HT-29 (cell line): ENCODE results near the gene ELL2. TPM values are rescaled to one million over a fixed set of nuclear protein-coding genes. Genes with fewer than 3 reads are reported as not detected.

Experiments used
- DNase-seq: peaks from one replicate; pipeline ENCODE4 v3.0.0-alpha.2; 2015; ENCODE audit warnings: low spot score
- total RNA-seq: library from RNA; depleted of rRNA; stranded (reverse); fragments of >200 nt; shearing (Covaris generic); gene quantifications from 2 replicates; pipeline ENCODE4 v1.2.3, GENCODE V29; 2014

Gene ELL2
- total RNA-seq, 1 experiment from 2014 or later, result 21.7 TPM

DNA sequence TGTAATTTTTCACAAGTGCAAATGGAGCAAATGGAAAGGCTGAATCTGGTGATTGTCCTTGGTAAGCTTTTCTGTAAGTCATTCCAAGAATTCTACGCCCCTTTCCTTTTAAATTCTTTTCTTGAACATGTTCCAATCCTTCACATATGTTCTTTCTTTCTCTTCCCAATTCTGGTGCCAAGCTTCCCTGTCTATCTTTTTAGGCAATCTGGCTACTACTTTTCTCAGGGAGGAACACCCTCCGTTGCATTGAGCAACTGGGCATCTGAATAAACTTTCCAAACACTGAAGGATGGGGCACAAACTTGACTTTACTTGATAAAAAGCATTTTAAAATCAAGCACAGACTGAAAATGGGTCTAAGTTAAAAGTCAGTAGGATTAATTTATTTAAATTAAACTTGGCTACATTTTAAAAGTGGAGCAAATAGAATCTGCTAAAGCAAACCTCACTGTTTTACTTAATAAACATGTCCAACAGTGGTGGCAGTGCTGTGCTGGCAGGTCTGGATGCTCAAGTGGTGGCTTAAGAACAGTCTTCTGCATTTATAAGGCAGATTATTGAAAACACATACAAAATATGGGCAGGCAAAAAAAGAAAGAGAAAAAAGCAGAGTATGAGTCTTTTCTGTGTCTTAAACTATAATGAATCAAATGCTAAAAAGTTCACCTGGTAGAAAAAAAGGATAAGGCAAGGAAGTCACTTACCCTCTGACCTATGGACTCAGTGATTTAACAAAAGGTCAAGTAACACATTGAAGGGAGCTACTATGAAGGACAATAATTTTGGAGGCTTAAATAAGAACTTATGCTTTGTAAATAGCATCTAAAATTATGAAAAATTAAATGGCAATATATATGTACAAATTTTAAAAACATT, 5.4 kb downstream of the ELL2 start:
- no peak for DNase-seq

DNA sequence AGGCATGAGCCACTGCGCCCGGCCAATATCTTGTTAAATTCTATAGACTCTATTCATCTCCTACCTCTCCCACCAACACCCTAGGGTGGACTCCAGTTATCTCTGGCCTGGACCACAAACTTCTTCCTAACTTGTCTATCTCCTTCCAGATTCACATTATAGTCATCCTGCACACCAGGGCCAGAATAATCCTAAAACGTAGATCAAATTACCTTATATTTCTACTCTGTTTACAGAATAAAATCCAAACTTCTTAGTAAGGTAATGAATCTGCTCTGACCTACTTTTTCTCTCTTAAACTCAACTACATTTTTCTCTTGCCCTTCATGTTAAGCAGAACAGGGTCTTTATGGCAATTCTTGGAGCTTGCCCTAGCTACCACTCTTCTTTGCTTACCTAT, 6.9 kb downstream of the ELL2 start:
- no peak for DNase-seq

DNA sequence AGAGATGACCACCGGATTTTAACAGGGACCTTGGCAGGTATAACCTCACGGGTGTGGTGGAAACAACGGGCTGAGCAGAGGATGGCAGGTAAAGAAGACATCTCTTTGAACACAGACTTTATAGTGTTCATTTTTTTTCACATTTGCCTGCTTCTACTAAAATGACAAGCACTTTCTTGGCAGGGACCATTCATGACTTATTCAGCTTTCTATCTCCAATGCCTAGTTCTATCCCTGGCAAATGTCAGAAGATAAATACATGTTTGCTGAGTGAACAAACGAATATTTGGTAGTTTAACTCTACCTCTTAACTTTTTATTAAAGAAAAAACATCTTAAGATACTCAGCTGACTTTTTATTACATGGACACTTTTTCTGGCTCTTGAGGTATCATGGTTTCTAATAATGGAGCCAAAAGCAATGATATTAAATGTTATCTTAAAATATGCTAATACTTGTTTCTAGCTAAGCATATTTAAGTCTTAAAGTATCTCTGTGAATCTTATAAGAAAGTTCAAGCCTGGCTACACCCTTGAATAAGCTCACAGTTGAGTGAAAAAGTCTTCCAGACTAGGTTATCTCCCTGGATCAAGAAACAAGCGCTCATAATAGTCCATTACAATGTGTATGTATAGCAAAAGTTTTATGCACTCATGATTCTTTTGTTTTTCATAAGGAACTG, 8.5 kb downstream of the ELL2 start:
- no peak for DNase-seq

DNA sequence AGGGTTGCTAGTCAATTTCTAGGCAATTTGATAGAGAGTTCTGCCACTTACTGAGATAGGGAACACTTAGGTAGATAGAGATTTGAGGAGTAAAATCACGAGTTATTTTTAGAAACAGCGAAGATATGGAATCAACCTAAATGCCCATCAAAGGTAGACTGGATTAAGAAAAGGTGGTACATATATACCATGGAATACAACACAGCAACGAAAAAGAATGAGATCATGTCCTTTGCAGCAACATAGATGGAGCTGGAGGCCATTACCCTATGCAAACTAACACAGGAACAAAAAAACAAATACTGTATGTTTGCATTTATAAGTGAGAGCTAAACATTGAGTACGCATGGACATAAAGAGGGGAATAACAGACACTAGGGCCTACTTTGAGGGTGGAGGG, 9.7 kb downstream of the ELL2 start:
- DNase-seq, result no peak

DNA sequence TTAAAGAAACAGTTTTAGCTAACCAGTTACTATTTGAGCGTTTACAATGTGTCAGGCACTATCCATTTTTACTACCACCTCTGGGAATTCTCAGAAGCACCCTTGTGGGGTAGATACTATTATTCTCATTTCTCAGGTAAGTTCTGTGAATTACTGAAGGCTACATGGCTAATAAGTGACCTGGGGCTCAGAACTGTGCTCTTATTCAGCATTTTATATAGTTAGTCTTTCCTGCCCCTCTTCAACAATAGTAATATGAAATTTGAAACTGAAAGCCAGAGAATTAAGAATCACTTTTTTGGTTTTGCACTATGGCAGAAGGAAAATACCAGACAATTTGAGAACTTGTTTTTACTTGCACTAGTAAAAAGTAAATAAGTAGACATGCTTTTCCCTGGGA, 11.8 kb downstream of the ELL2 start:
- no peak for DNase-seq

DNA sequence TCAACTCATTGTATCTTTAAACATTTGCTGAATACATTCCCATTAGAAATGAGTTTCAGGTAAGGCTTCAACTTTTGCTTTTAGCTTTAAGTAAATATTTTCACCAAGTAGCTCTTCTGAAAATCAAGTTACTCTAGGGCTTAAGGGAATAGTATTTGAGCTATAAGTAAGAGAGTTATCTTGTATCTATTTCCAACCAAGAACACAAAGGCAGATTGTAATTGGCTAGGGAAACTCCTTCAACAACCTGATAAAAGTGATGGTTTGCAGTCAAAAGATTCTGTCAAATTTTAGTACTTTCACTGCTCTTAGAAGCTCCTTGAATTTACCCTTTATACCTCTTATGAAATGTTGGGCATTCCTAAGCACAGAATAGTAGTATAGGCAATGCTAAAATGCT, 13.0 kb downstream of the ELL2 start:
- no peak for DNase-seq

DNA sequence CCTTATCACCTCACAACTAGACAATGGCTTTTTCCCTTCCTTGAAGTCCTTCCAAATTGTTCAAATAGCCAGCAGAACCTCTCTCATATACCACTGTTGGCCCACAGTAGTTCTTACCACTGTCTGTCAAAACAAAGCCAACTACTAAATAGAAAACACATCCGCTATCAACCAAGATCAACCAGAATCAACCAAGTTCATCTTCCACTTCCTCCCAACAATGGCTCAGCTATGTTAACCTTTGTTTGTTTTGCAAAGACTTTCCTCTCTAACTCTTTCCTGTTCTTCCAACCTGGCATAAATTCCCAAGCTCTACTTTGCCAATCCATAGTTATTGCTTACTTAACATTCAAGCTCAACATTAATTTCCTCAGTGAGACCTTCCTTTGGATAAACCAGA, 15.2 kb downstream of the ELL2 start:
- DNase-seq, result no peak

DNA sequence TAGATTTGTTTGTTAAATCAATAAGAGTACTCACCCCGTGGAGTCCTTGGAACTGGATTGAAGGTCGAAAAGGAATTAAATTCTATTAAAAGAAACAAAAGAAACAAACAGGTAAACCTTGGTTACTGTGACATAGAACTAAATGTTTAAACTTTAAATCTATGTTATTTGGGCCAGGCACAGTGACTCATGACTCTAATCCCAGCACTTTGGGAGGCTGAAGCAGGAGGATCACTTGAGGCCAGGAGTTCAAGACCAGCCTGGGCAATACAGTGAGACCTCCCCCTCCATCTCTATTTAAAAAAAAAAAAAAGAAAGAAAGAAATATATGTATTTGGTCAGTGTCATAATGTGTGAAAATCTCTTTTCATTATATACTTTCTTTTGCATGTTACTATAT, 18.7 kb downstream of the ELL2 start:
- DNase-seq, result no peak

DNA sequence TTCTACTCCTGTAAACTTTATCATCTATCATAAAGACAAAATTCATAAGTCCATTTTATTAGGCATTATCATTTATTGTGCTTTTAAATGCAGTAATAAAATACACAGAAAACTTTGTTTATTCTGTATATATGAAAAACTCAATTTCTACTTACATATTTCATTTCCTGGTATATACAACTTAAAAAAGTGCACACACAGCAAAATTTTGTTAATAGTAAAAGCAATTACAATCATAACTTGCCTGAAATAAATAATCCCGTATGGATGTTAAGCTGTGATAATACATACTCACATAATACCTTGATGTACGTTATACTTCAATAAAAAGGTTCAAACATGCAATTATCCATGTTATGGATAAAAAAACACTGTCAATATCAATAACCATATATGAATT, 19.2 kb downstream of the ELL2 start:
- DNase-seq, result no peak

DNA sequence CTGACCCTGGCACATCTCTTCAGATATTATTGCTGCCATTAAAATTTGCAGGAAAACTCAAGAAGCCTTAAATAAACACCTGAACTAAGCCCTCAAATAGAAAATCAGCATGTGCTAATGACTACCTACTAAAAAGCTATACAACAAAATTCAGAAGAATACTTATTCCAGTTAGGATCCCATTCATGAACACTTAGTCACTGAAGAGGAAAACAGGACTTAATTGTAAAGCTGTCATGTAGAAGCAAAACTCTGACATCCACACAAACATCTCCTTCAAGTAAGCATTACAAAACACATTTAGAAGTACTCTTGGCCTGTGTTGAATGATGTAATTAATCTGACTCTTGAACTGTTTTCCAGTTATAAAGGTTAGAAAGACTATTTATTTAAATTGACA, 19.9 kb downstream of the ELL2 start:
- no peak for DNase-seq

DNA sequence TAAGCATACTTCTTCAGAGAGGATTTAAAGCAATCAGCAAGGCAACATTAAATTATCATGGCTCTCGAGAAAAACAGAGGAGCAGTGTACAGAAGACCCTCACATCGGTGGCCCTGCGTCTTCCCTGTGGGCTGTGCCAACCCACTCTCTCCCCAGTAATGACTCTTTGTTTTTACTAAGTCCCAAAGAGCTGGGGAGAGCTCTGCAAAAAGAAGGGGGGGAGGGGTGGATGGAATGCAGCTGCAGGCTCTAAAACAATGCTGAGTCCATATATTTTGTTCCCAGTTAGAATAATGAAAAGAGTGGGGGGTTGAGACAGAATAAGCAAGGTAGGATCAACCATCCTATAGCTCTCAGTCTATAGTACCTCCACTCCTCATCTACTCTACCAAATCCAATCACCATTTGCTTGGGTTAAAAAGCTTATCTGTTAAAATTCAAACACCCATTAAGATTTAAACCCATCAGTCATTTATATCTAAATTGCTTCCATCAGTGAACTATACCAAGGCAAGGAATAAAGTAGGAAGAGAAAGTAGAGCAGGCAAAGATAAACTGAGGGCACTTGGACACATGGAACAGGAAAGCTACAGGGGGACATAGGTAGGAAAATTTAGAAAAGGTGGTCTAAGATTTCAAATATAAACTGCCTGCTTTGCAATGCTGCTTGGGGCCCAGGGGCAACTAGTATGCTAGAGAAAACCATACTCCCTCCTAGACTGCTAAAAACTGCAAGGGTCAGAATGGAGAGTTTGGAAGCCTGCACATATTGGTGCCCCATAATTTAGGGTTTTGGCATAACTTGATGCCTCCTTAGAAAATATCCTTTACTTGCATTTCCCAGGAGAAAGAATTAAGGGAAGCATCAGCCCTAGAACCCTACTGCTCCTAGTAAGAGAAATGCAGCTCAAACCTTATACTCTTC, 20.6 kb downstream of the ELL2 start:
- DNase-seq, result no peak

DNA sequence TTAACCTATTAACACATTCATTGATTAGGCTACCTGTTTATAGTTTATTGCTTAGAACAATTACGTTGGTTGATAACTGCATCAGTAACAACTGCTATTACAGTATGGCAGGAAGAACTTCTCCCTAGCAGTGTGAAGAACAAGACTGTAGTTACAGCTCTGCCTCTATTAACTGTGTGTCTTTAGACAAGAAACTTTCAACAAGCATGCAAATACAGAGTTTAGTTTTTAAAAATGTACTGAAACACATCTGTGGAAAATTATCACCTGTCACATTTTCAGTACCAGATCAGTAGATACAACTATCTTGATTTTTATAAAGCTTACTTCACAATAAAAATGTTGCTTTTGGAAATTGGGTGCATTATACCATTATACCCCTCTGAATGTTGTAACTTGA, 22.2 kb downstream of the ELL2 start:
- no peak for DNase-seq

DNA sequence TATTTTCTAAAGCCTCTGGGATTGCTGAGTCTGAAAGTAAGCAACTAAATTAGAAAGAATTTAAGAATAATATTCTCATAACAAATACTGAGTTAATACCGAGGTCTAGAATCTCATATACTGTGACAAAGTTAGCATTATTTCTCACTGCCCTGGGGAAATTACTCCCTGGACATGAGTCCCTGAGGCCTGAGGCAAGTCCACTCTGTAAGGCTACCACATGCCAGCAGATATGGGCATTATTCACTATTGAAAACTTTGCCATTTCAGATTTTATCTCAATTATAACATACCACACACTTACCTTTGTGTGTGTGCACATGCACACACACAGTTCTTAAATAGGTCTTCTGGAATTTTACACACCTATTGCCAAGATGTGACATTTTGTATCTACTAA, 22.9 kb downstream of the ELL2 start:
- no peak for DNase-seq

DNA sequence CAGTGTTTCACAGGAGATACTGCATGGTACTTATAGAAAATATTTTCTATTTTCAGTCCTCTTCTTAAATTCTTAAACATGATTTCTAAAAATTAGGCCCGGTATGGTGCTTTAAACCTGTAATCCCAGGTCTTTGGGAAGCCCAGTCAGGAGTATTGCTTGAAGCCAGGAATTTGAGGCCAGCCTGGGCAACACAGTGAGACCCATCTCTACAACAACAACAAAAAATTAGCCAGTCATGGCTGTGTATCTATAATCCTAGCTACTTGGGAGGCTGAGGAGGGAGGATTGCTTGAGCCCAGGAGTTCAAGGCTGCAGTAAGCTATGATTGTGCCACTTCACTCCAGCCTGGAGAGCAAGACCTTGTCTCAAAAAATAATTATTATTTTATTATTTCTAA, 23.3 kb downstream of the ELL2 start:
- DNase-seq, result no peak

DNA sequence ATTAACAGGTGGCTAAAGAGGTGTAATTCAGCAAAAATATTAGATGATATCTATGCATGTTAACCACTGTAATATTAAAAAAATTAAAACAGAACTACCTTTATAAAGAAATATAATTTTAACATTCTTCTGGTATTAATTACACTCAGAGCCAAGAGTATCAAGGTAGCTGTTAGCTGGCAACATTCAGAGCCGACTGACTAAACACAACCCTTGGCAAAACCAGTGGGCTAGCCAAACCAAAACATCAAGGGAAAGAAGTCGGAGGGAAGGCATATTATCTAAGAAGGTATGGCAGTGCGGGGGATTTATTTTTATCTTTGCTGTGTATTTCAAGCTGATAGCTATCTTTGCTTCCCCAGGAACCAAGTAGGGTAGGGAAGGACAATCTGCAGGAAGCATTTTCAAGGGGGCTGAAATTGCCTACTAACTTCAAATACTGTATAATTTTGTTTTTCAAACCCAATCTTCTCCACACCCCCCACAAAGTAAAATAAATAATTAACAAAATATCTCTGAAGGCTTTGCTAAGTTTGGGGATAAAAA, 24.0 kb downstream of the ELL2 start:
- no peak for DNase-seq

DNA sequence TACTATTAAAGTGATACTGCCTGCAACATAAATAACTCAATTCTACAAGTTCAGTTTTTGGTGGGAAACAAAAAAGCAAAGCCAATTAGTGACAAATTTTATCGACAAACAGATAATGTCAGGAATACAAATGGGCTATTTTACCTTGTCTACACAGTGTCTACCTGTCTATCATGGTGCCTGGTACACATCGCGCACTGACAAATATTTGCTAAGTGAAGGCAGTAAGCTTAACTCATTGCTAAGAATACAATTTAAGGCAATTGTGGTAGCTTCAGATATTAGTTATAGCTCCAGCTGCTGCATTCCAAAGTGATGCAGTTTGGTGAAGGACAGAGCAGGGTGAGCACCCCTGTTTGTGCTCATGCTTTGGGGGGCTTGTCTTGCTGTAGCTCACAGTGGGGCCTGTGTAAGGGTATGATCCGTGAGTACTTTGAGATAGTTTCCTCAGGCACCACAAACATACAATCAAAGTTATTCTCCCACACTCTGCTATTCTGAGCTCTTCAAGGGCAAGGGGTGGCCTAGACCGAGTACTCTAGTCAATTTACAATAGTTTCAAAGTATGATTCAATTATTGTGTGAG, 24.7 kb downstream of the ELL2 start:
- DNase-seq, result no peak

DNA sequence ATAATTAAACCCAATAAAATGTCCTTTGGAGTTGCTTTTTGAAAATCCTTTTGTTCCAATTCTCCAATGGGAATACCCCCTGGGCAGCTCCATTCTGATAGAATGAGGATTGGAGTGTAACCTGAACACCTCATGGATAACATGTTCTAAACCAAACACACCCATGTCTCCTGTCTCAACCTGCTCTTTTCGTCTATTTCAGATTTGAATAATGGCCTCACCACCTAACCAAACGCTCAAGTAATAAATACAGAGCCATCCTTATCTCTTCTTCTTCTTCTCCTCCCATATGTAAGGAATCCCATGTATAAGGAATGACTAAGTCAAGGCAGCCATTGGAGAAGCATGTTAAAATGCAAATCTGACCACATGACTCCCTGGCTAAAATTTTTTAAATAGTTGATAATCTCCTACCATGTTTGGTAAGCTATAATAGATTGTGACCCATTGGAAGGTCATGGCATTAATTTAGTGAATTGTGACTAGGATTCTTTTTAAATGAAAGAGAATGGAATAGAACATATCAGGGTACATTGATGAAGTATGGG, 26.0 kb downstream of the ELL2 start:
- DNase-seq, result no peak

DNA sequence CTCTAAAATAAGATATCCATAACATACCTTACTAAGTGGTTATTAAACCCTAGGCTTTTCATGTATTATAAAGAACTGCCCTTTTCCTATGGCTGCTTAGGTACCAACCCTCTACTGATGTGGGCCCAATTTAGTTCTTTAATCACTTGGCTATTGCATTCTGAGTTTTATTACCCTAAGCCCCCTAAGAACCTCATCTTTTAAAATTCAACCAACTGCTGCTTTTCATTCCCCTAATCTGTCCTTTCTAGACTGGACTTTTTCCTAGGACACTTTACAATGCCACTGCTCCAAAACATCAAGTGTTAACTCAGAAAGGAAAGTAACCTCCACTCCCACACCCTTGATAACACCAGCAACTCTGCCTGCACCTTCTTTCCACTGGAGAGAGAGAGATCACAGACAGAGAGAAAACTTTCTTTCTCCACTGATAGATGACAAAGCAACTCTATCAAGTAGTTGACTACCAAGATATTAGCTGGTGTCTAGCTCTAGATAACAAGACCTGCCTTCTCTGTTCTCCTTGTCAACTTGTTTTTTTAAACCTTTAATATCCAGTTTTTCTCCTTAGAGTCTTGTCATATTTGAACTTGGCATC, 27.3 kb downstream of the ELL2 start:
- no peak for DNase-seq

DNA sequence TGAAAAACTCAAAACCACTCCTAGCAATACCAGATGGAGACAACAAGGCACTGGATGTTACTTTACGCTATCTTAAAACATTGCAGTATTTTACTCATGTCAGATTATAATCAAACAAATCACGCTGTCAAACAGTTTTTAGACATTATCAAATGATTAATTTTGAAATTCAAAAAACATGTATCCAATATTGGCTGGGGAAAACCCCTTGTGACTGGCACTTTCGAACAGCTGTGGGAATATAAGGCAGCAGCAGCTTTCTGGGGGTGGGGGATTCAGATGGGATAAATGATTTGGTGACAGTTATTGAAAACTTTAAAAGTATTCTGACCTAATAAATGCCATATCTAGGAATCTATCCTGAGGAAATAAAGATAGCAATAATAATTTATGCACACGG, 28.7 kb downstream of the ELL2 start:
- no peak for DNase-seq

DNA sequence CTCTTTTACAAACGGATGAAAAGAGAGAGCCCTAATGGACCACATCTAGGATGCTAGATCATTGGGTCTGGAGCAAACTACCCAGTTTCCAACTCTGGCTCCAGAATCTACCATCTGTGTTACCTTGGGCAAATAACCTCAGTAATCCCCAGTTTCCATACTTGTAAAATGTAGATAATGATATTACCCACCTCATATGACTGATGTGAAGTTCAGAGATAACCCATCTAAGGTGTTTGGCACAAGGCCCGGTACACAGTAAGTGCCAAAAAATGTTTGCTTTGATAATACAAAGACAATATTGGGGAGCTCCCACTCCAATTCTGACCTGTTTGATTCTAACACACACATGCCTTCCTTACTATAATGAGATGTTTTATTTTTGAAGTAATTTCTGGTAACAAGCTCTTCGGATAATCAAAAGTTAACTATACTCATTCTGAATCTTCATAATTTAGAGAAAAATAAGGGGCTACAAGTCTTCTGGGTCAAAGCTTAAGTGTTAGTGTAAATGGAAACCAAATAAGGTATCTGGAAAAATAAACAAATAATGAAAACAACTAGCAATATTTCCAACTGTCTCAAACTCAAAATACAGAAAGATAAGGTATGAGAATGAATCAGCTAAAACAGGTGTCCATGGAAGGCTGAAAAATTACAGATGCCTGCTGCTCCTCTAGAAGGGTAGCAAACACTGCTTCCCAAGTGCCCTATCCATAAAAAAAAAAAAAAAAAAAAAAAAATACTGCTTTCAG, 30.4 kb downstream of the ELL2 start:
- DNase-seq, result no peak
